PC-3 (cell line): ENCODE measurements around the gene GALK2. TPM values are rescaled to one million over a fixed set of nuclear protein-coding genes. Genes with fewer than 3 reads are reported as not detected.

Experiments used
- ATAC-seq: fragments of 200-7000 bp; cut with Tn5 transposase; 2 replicates; pipeline ENCODE4 v1.9.1; 2020; ENCODE audit warnings: mild to moderate bottlenecking, moderate library complexity
- BruUV-seq: library from RNA; stranded (reverse); fragments of 400-500 nt; replicated peaks from 2 replicates; lab custom pipeline; 2021; lab: Mats Ljungman, UMichigan
- CTCF ChIA-PET: fragments of 300-600 bp; sonication (Branson Sonifier 250); formaldehyde crosslinking; loops from one replicate; lab custom pipeline; 2022; ENCODE audit warnings: antibody characterized with exemption; lab: Charles Lee
- POLR2A ChIA-PET: fragments of 300-600 bp; sonication (Branson Sonifier 250); formaldehyde crosslinking; loops from one replicate; lab custom pipeline; 2022; ENCODE audit warnings: antibody characterized with exemption; ENCODE audit not compliant: unreplicated experiment; lab: Charles Lee
- DNase-seq: peaks from one replicate; pipeline ENCODE4 v3.0.0-alpha.2; 2015
- H2AFZ ChIP-seq: fragments of 300-600 bp; sonication (generic); 2 replicates; pipeline ENCODE4 v1.6.0; 2016; ENCODE audit warnings: antibody characterized with exemption, low read length
- H3F3A ChIP-seq: fragments of 300-600 bp; sonication (generic); one replicate; pipeline ENCODE4 v1.6.0; 2017; ENCODE audit warnings: antibody characterized with exemption, low read length, control low read depth, mild to moderate bottlenecking; ENCODE audit not compliant: unreplicated experiment
- H3K27ac ChIP-seq: fragments of 300-600 bp; sonication (generic); 2 replicates; pipeline ENCODE4 v1.5.1; 2016; ENCODE audit warnings: mild to moderate bottlenecking, low read length
- H3K27me3 ChIP-seq: fragments of 300-600 bp; sonication (generic); 2 replicates; pipeline ENCODE4 v1.6.1; 2016; ENCODE audit warnings: low read length, mixed read lengths
- H3K36me3 ChIP-seq: fragments of 300-600 bp; sonication (generic); 2 replicates; pipeline ENCODE4 v1.6.1; 2016; ENCODE audit warnings: low read depth, mixed run types, low read length, mixed read lengths
- H3K4me1 ChIP-seq: fragments of 300-600 bp; sonication (generic); 2 replicates; pipeline ENCODE4 v1.5.1; 2016; ENCODE audit warnings: low read length; ENCODE audit not compliant: insufficient read depth
- H3K4me2 ChIP-seq: fragments of 300-600 bp; sonication (generic); 2 replicates; pipeline ENCODE4 v1.6.0; 2016; ENCODE audit warnings: low read length
- H3K4me3 ChIP-seq: fragments of 300-600 bp; sonication (generic); 2 replicates; pipeline ENCODE4 v1.5.1; 2016; ENCODE audit warnings: mild to moderate bottlenecking, low read length, mixed read lengths
- H3K79me2 ChIP-seq: fragments of 300-600 bp; sonication (generic); 2 replicates; pipeline ENCODE4 v1.6.1; 2017; ENCODE audit warnings: low read length, mixed read lengths
- H3K9ac ChIP-seq: fragments of 300-600 bp; sonication (generic); 2 replicates; pipeline ENCODE4 v1.6.0; 2016; ENCODE audit warnings: mild to moderate bottlenecking, low read length
- H3K9me2 ChIP-seq: fragments of 300-600 bp; sonication (generic); replicated peaks from 2 replicates; pipeline ENCODE4 v1.6.1; 2016; ENCODE audit warnings: mixed run types, low read length, mixed read lengths
- H3K9me3 ChIP-seq: fragments of 300-600 bp; sonication (generic); 2 replicates; pipeline ENCODE4 v1.6.1; 2016; ENCODE audit warnings: low read length, mixed read lengths
- H4K20me1 ChIP-seq: fragments of 300-600 bp; sonication (generic); 2 replicates; pipeline ENCODE4 v1.6.1; 2016; ENCODE audit warnings: low read length, mixed read lengths
- CTCF ChIP-seq: fragments of 300-600 bp; sonication (generic); conservative IDR thresholded peaks from 2 replicates; pipeline ENCODE4 v1.5.1; 2017; ENCODE audit warnings: antibody characterized with exemption, low read depth, mild to moderate bottlenecking, low read length
- EZH2 ChIP-seq: fragments of 300-600 bp; sonication (generic); IDR thresholded peaks from one replicate; pipeline ENCODE4 v1.6.1; 2017; ENCODE audit warnings: antibody characterized with exemption, mild to moderate bottlenecking, low read length; ENCODE audit not compliant: unreplicated experiment
- EZH2phosphoT487 ChIP-seq: fragments of 300-600 bp; sonication (generic); IDR thresholded peaks from 2 replicates; pipeline ENCODE4 v1.6.1; 2018; ENCODE audit warnings: mild to moderate bottlenecking, antibody characterized with exemption, low read length, borderline replicate concordance
- intact Hi-C: fragments of 100-400 bp; cut with micrococcal nuclease; formaldehyde crosslinking; loops from 2 replicates; pipeline ENCODE4 v1.9.0; 2023
- total RNA-seq: library from RNA; depleted of rRNA; stranded (reverse); fragments of >200 nt; gene quantifications from 2 replicates; pipeline ENCODE4 v1.2.3, GENCODE V29; 2014

GALK2 gene
- total RNA-seq, 1 experiment from 2014 or later = 27.2 TPM

- Histone ChIP-seq H3K4me3 (no peak overlapping the region), H3K79me2 (0 out of 2 replicates have a peak, but pooled peaks cover 6% of the 10 kb centered on the region), H3K4me1 (peaks cover 19% of the 10 kb centered on the region), H3K27ac (no peak overlapping the region), H3K9ac (no peak overlapping the region), H3K4me2 (no peak overlapping the region), H3K9me3 (no peaks in the 10 kb centered on the region), H3F3A (no peaks in the 10 kb centered on the region), H3K27me3 (no peaks in the 10 kb centered on the region), H4K20me1 (0 out of 2 replicates have a peak, but pooled peaks cover 6% of the 10 kb centered on the region), H3K36me3 (peaks cover 69% of the 10 kb centered on the region), H3K9me2 (no peaks in the 10 kb centered on the region), H2AFZ (no peak overlapping the region)
- BruUV-seq = no TSS peak
- TF ChIP-seq EZH2phosphoT487 (no peak), EZH2 (no peak), CTCF (no peak)
- POLR2A ChIA-PET = no interaction called here
- intact Hi-C loops = no loop called here
- DNase-seq (no peak), ATAC-seq (no peak)
- CTCF ChIA-PET = no interaction called here
These were observed 38.6 kb upstream of the GALK2 start for GRCh38 chr15:49131403-49131802.

GRCh38 chr15:49134683-49135341, 35.2 kb upstream of the GALK2 start:
- Histone ChIP-seq H3K9me3 (no peaks in the 10 kb centered on the region), H3K9ac (no peak overlapping the region), H3K27me3 (no peaks in the 10 kb centered on the region), H3F3A (no peaks in the 10 kb centered on the region), H3K4me2 (peak overlapping the region; percentile 22), H3K4me1 (peaks cover 35% of the 10 kb centered on the region), H2AFZ (no peak overlapping the region), H3K9me2 (no peaks in the 10 kb centered on the region), H3K36me3 (peaks cover 55% of the 10 kb centered on the region), H3K27ac (peak overlapping the region; percentile 55), H3K4me3 (no peak overlapping the region), H4K20me1 (no peaks in the 10 kb centered on the region), H3K79me2 (0 out of 2 replicates have a peak, but pooled peaks cover 6% of the 10 kb centered on the region)
- ATAC-seq (no peak), DNase-seq (no peak)
- intact Hi-C loops = no loop called here
- TF ChIP-seq CTCF (no peak), EZH2 (no peak), EZH2phosphoT487 (no peak)
- POLR2A ChIA-PET = no interaction called here
- CTCF ChIA-PET = no interaction called here
- BruUV-seq = no TSS peak

GRCh38 chr15:49135342-49135857, 34.6 kb upstream of the GALK2 start:
- peaks cover 52% of the 10 kb centered on the region for H3K36me3 ChIP-seq
- no peaks in the 10 kb centered on the region for H3K27me3 ChIP-seq
- no peaks in the 10 kb centered on the region for H3K9me2 ChIP-seq
- H3K79me2 ChIP-seq = 0 out of 2 replicates have a peak, but pooled peaks cover 6% of the 10 kb centered on the region
- no peaks in the 10 kb centered on the region for H3K9me3 ChIP-seq
- H3K9ac ChIP-seq = no peak overlapping the region
- H3F3A ChIP-seq = no peaks in the 10 kb centered on the region
- peaks cover 35% of the 10 kb centered on the region for H3K4me1 ChIP-seq
- ChIA-PET POLR2A (no interaction called here), CTCF (no interaction called here)
- intact Hi-C loops = no loop called here
- peak overlapping the region; percentile 22 for H3K4me2 ChIP-seq
- peak overlapping the region; percentile 55 for H3K27ac ChIP-seq
- H4K20me1 ChIP-seq = no peaks in the 10 kb centered on the region
- no peak overlapping the region for H2AFZ ChIP-seq
- ATAC-seq (no peak; the same call in 1 of the 2 replicates), DNase-seq (no peak)
- BruUV-seq = no TSS peak
- no peak for TF ChIP-seq EZH2phosphoT487
- no peak overlapping the region for H3K4me3 ChIP-seq
